ENCODE results near the gene MATN3.

MATN3 gene

GRCh38 chr2:20001361-20001863 lies 11.1 kb downstream of the MATN3 start:
- no peak for DNase-seq

GRCh38 chr2:19993731-19994130 lies 18.7 kb downstream of the MATN3 start:
- DNase-seq, result no peak

- no peak for DNase-seq
These were observed 20.6 kb downstream of the MATN3 start for GRCh38 chr2:19991895-19992294.

- DNase-seq, result no peak
These were observed 22.1 kb downstream of the MATN3 start for GRCh38 chr2:19990416-19990728.

- DNase-seq, result peak; percentile 95 to 98 (median 96)
These were observed 22.6 kb downstream of the MATN3 start, which contains the start of gene WDR35 for GRCh38 chr2:19989667-19990415. Gene WDR35, minus strand, starts transcription at chr2:19990105. Its CDS starts 90 bp downstream, at chr2:19990015.

GRCh38 chr2:19989342-19989666 lies 23.2 kb downstream of the MATN3 start:
- DNase-seq, result no peak

GRCh38 chr2:19988600-19988999 lies 23.9 kb downstream of the MATN3 start:
- no peak for DNase-seq

GRCh38 chr2:19987936-19988335 lies 24.5 kb downstream of the MATN3 start:
- DNase-seq, result peak; percentile 5 to 41 (median 10)

- DNase-seq, result no peak
These were observed 30.2 kb downstream of the MATN3 start for GRCh38 chr2:19982268-19982667.

GRCh38 chr2:19979932-19980331 lies 32.5 kb downstream of the MATN3 start:
- DNase-seq, result no peak

GRCh38 chr2:19973466-19973865 lies 39.0 kb downstream of the MATN3 start:
- no peak for DNase-seq

- peak in 3 of 4 experiments; percentile 6 to 47 (median 34) for DNase-seq
These were observed 40.8 kb downstream of the MATN3 start for GRCh38 chr2:19971691-19972090.

- peak; percentile 28 to 71 (median 58) for DNase-seq
These were observed 49.1 kb downstream of the MATN3 start for GRCh38 chr2:19963386-19963785.

GRCh38 chr2:19955544-19956422 lies 56.7 kb downstream of the MATN3 start:
- DNase-seq, result peak; percentile 69 to 87 (median 82)

GRCh38 chr2:19949071-19949470 lies 63.4 kb downstream of the MATN3 start:
- DNase-seq, result peak in 2 of 4 experiments; percentile 3 to 8

- no peak for DNase-seq
These were observed 65.1 kb downstream of the MATN3 start for GRCh38 chr2:19947184-19947940.

GRCh38 chr2:19944205-19944845 lies 68.1 kb downstream of the MATN3 start:
- no peak for DNase-seq

- no peak for DNase-seq
These were observed 69.3 kb downstream of the MATN3 start for GRCh38 chr2:19943189-19943588.

- no peak for DNase-seq
These were observed 70.3 kb downstream of the MATN3 start for GRCh38 chr2:19942199-19942598.
